ENCODE measurements around the gene STX18.

The STX18 gene

GRCh38 chr4:4401036-4401435 lies 140.8 kb downstream of the STX18 start:
- H3K36me3 ChIP-seq (ENCODE audit: insufficient read depth, low read length), result no peaks in the 10 kb centered on the region
- H3K4me2 ChIP-seq (ENCODE audit: low read length), result no peak overlapping the region
- H3K4me1 ChIP-seq (ENCODE audit: control insufficient read depth, insufficient read depth, low read length), result peaks cover 7% of the 10 kb centered on the region
- no peak overlapping the region for H3K4me3 ChIP-seq (ENCODE audit: low read length)
- H3K9ac ChIP-seq (ENCODE audit: low read depth, low read length), result no peak overlapping the region
- peaks cover 33% of the 10 kb centered on the region for H3K27me3 ChIP-seq (ENCODE audit: control insufficient read depth, insufficient read depth, low read length)
- H3K9me3 ChIP-seq (replicated peaks; ENCODE audit: low read length), result no peaks in the 10 kb centered on the region

- Histone ChIP-seq H3K9me3 (replicated peaks; ENCODE audit: low read length) (no peaks in the 10 kb centered on the region), H3K4me1 (ENCODE audit: control insufficient read depth, insufficient read depth, low read length) (peaks cover 16% of the 10 kb centered on the region), H3K4me3 (ENCODE audit: low read length) (no peak overlapping the region), H3K4me2 (ENCODE audit: low read length) (no peak overlapping the region), H3K36me3 (ENCODE audit: insufficient read depth, low read length) (no peaks in the 10 kb centered on the region), H3K9ac (ENCODE audit: low read depth, low read length) (no peak overlapping the region), H3K27me3 (ENCODE audit: control insufficient read depth, insufficient read depth, low read length) (peaks cover 50% of the 10 kb centered on the region)
Measured at GRCh38 chr4:4398430-4398829, 143.4 kb downstream of the STX18 start.

GRCh38 chr4:4397441-4397819 lies 144.4 kb downstream of the STX18 start:
- Histone ChIP-seq H3K36me3 (ENCODE audit: insufficient read depth, low read length) (no peaks in the 10 kb centered on the region), H3K4me3 (ENCODE audit: low read length) (no peak overlapping the region), H3K9me3 (replicated peaks; ENCODE audit: low read length) (no peaks in the 10 kb centered on the region), H3K27me3 (ENCODE audit: control insufficient read depth, insufficient read depth, low read length) (peaks cover 56% of the 10 kb centered on the region), H3K4me2 (ENCODE audit: low read length) (no peak overlapping the region), H3K9ac (ENCODE audit: low read depth, low read length) (no peak overlapping the region), H3K4me1 (ENCODE audit: control insufficient read depth, insufficient read depth, low read length) (peaks cover 16% of the 10 kb centered on the region)

- no peak overlapping the region for H3K9ac ChIP-seq (ENCODE audit: low read depth, low read length)
- no peaks in the 10 kb centered on the region for H3K36me3 ChIP-seq (ENCODE audit: insufficient read depth, low read length)
- H3K27me3 ChIP-seq (ENCODE audit: control insufficient read depth, insufficient read depth, low read length), result peaks cover 61% of the 10 kb centered on the region
- peak overlapping the region; percentile 8 for H3K4me2 ChIP-seq (ENCODE audit: low read length)
- H3K4me3 ChIP-seq (ENCODE audit: low read length), result no peak overlapping the region
- H3K4me1 ChIP-seq (ENCODE audit: control insufficient read depth, insufficient read depth, low read length), result peaks cover 16% of the 10 kb centered on the region
- H3K9me3 ChIP-seq (replicated peaks; ENCODE audit: low read length), result no peaks in the 10 kb centered on the region
Measured at GRCh38 chr4:4396628-4397440, 145.0 kb downstream of the STX18 start.

- no peak overlapping the region for H3K4me3 ChIP-seq (ENCODE audit: low read length)
- peaks cover 59% of the 10 kb centered on the region for H3K27me3 ChIP-seq (ENCODE audit: control insufficient read depth, insufficient read depth, low read length)
- H3K36me3 ChIP-seq (ENCODE audit: insufficient read depth, low read length), result no peaks in the 10 kb centered on the region
- no peaks in the 10 kb centered on the region for H3K9me3 ChIP-seq (replicated peaks; ENCODE audit: low read length)
- no peak overlapping the region for H3K9ac ChIP-seq (ENCODE audit: low read depth, low read length)
- H3K4me1 ChIP-seq (ENCODE audit: control insufficient read depth, insufficient read depth, low read length), result peaks cover 16% of the 10 kb centered on the region
- peak overlapping the region; percentile 8 for H3K4me2 ChIP-seq (ENCODE audit: low read length)
Measured at GRCh38 chr4:4395849-4396627, 145.8 kb downstream of the STX18 start.

- no peaks in the 10 kb centered on the region for H3K9me3 ChIP-seq (replicated peaks; ENCODE audit: low read length)
- H3K4me1 ChIP-seq (ENCODE audit: control insufficient read depth, insufficient read depth, low read length), result peaks cover 16% of the 10 kb centered on the region
- H3K36me3 ChIP-seq (ENCODE audit: insufficient read depth, low read length), result no peaks in the 10 kb centered on the region
- no peak overlapping the region for H3K4me2 ChIP-seq (ENCODE audit: low read length)
- H3K9ac ChIP-seq (ENCODE audit: low read depth, low read length), result no peak overlapping the region
- H3K4me3 ChIP-seq (ENCODE audit: low read length), result no peak overlapping the region
- H3K27me3 ChIP-seq (ENCODE audit: control insufficient read depth, insufficient read depth, low read length), result peaks cover 62% of the 10 kb centered on the region
Measured at GRCh38 chr4:4395371-4395770, 146.5 kb downstream of the STX18 start.

GRCh38 chr4:4394644-4395043 lies 147.2 kb downstream of the STX18 start:
- H3K9me3 ChIP-seq (replicated peaks; ENCODE audit: low read length), result no peaks in the 10 kb centered on the region
- no peak overlapping the region for H3K4me2 ChIP-seq (ENCODE audit: low read length)
- H3K36me3 ChIP-seq (ENCODE audit: insufficient read depth, low read length), result no peaks in the 10 kb centered on the region
- no peak overlapping the region for H3K4me3 ChIP-seq (ENCODE audit: low read length)
- H3K27me3 ChIP-seq (ENCODE audit: control insufficient read depth, insufficient read depth, low read length), result peaks cover 65% of the 10 kb centered on the region
- no peak overlapping the region for H3K9ac ChIP-seq (ENCODE audit: low read depth, low read length)
- peaks cover 16% of the 10 kb centered on the region for H3K4me1 ChIP-seq (ENCODE audit: control insufficient read depth, insufficient read depth, low read length)

GRCh38 chr4:4392501-4393183 lies 149.2 kb downstream of the STX18 start:
- no peak overlapping the region for H3K4me3 ChIP-seq (ENCODE audit: low read length)

GRCh38 chr4:4391866-4392265 lies 150.0 kb downstream of the STX18 start:
- peaks cover 76% of the 10 kb centered on the region for H3K27me3 ChIP-seq (ENCODE audit: control insufficient read depth, insufficient read depth, low read length)

More at GRCh38 chr4:4392501-4393183, 149.2 kb downstream of the STX18 start:
- peaks cover 21% of the 10 kb centered on the region for H3K4me1 ChIP-seq (ENCODE audit: control insufficient read depth, insufficient read depth, low read length)
- no peaks in the 10 kb centered on the region for H3K36me3 ChIP-seq (ENCODE audit: insufficient read depth, low read length)
- H3K9me3 ChIP-seq (replicated peaks; ENCODE audit: low read length), result no peaks in the 10 kb centered on the region
- H3K4me2 ChIP-seq (ENCODE audit: low read length), result no peak overlapping the region
- H3K27me3 ChIP-seq (ENCODE audit: control insufficient read depth, insufficient read depth, low read length), result peaks cover 83% of the 10 kb centered on the region
- H3K9ac ChIP-seq (ENCODE audit: low read depth, low read length), result no peak overlapping the region

GRCh38 chr4:4390515-4391240 lies 151.2 kb downstream of the STX18 start:
- Histone ChIP-seq H3K4me3 (ENCODE audit: low read length) (no peak overlapping the region), H3K36me3 (ENCODE audit: insufficient read depth, low read length) (no peaks in the 10 kb centered on the region), H3K9me3 (replicated peaks; ENCODE audit: low read length) (no peaks in the 10 kb centered on the region), H3K27me3 (ENCODE audit: control insufficient read depth, insufficient read depth, low read length) (peaks cover 75% of the 10 kb centered on the region), H3K4me2 (ENCODE audit: low read length) (no peak overlapping the region), H3K4me1 (ENCODE audit: control insufficient read depth, insufficient read depth, low read length) (peaks cover 21% of the 10 kb centered on the region), H3K9ac (ENCODE audit: low read depth, low read length) (no peak overlapping the region)

More at GRCh38 chr4:4391866-4392265, 150.0 kb downstream of the STX18 start:
- peaks cover 21% of the 10 kb centered on the region for H3K4me1 ChIP-seq (ENCODE audit: control insufficient read depth, insufficient read depth, low read length)
- H3K4me2 ChIP-seq (ENCODE audit: low read length), result no peak overlapping the region
- no peaks in the 10 kb centered on the region for H3K36me3 ChIP-seq (ENCODE audit: insufficient read depth, low read length)
- H3K9me3 ChIP-seq (replicated peaks; ENCODE audit: low read length), result no peaks in the 10 kb centered on the region
- H3K9ac ChIP-seq (ENCODE audit: low read depth, low read length), result no peak overlapping the region
- no peak overlapping the region for H3K4me3 ChIP-seq (ENCODE audit: low read length)

- no peak overlapping the region for H3K9ac ChIP-seq (ENCODE audit: low read depth, low read length)
- H3K27me3 ChIP-seq (ENCODE audit: control insufficient read depth, insufficient read depth, low read length), result peaks cover 74% of the 10 kb centered on the region
- H3K9me3 ChIP-seq (replicated peaks; ENCODE audit: low read length), result no peaks in the 10 kb centered on the region
- H3K4me3 ChIP-seq (ENCODE audit: low read length), result no peak overlapping the region
- no peak overlapping the region for H3K4me2 ChIP-seq (ENCODE audit: low read length)
- no peaks in the 10 kb centered on the region for H3K36me3 ChIP-seq (ENCODE audit: insufficient read depth, low read length)
- H3K4me1 ChIP-seq (ENCODE audit: control insufficient read depth, insufficient read depth, low read length), result peaks cover 20% of the 10 kb centered on the region
Measured at GRCh38 chr4:4390046-4390445, 151.8 kb downstream of the STX18 start.

Measured in skeletal muscle satellite cell (primary cell).